Measurements from ENCODE around the gene NABP2. TPM values are rescaled to one million over a fixed set of nuclear protein-coding genes. Genes with fewer than 3 reads are reported as not detected.
"Not testable (repeated sequence)": the region's sequence is repeated elsewhere in the genome, so short reads cannot be mapped to it uniquely, and the experiment has no call there.

Gene NABP2
- total RNA-seq, 2 donors from 2014 or later: 61.8 to 72.7 TPM

GRCh38 chr12:56258068-56258819 is 34.1 kb downstream of the NABP2 start, which contains the start of gene ANKRD52:
ANKRD52 (minus strand) TSS chr12:56258384; CDS start chr12:56258269, 115 bp downstream.
- Mint-ChIP-seq H3K4me1 (ENCODE audit: low read depth) (peaks cover 27% of the 10 kb centered on the region), H3K27me3 (ENCODE audit: low read depth) (no peaks in the 10 kb centered on the region)
- ATAC-seq (replicated peaks in 1 of 2): peak; percentile 98

DNA sequence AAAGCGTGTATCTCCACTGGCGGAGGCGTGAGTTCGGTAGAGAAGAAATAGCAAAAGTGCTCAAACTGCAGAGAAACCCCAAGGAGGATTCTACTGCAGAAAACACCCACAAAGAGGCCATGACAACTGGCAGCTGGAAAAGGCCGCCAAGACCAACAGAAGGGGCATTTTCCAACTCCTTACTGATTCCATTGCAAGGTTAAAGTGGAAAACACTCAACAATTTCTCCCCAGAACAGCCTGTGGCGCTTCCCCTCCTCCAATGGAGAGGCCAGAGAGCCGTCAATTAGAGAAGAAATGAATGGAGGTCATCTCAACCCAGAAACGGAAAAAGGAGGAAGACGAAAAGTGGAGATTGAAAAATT is 34.7 kb downstream of the NABP2 start:
- no peak for ATAC-seq (replicated peaks in 1 of 2)

More at GRCh38 chr12:56258068-56258819, 34.1 kb downstream of the NABP2 start, which contains the start of gene ANKRD52:
- H3K9me3 Mint-ChIP-seq: no peaks in the 10 kb centered on the region
- peaks cover 0 to 8% of the 10 kb centered on the region in 2 donors for H3K36me3 Mint-ChIP-seq (ENCODE audit: insufficient read depth in 2 of 2)
- H3K27ac Mint-ChIP-seq: peak within 1 kb of the TSS; percentile 47
- DNase-seq: peak; percentile 87 to 91
- peak within 1 kb of the TSS; percentile 92 for H3K4me3 Mint-ChIP-seq

DNA sequence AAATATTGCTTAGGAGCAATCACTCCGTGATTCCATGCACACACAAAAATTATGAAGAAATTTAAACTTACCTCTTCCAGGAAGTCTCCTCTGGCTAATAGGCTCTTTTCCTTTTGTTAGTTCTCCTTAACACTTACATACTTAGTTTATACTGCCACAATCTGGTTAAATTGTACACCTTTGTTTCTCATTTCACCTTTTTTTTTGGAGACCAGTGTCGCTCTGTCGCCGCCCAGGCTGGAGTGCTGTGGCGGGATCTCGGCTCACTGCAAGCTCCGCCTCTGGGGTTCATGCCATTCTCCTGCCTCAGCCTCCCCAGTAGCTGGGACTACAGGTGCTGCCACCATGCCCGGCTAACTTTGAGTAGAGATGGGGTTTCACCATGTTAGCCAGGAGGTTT is 36.2 kb downstream of the NABP2 start:
- peaks cover 0 to 3% of the 10 kb centered on the region in 2 donors for H3K36me3 Mint-ChIP-seq (ENCODE audit: insufficient read depth in 2 of 2)
- ATAC-seq (replicated peaks in 1 of 2) (no peak), DNase-seq (no peak)
- peaks cover 23% of the 10 kb centered on the region for H3K4me1 Mint-ChIP-seq (ENCODE audit: low read depth)
- H3K27ac Mint-ChIP-seq: no peak overlapping the region
- no peaks in the 10 kb centered on the region for H3K9me3 Mint-ChIP-seq
- no peak overlapping the region for H3K4me3 Mint-ChIP-seq
- no peaks in the 10 kb centered on the region for H3K27me3 Mint-ChIP-seq (ENCODE audit: low read depth)

More for the DNA sequence above, 34.7 kb downstream of the NABP2 start:
- no peaks in the 10 kb centered on the region for H3K9me3 Mint-ChIP-seq
- H3K4me1 Mint-ChIP-seq (ENCODE audit: low read depth): peaks cover 27% of the 10 kb centered on the region
- H3K4me3 Mint-ChIP-seq: peak overlapping the region; percentile 92
- H3K27me3 Mint-ChIP-seq (ENCODE audit: low read depth): no peaks in the 10 kb centered on the region
- no peak for DNase-seq
- peaks cover 0 to 7% of the 10 kb centered on the region in 2 donors for H3K36me3 Mint-ChIP-seq (ENCODE audit: insufficient read depth in 2 of 2)
- H3K27ac Mint-ChIP-seq: peak overlapping the region; percentile 47

DNA sequence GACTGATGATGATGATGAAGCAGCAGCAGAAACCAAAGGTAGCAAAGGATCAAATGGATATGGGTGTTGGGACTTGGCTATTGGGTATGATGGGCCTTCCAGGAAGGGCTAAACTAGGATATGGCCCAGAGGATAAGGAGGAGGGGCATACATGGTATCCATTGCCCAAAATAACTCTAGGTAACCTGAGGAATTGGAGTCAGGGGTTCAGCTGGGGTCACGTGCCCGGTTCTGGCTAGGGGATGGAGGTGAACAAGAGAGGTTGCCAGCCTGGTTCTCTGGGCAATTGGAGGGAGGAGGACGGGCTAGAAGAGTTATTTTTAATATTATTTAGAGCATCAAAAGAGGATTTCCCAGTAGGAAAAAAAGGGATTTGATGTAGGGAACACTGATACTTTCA is 36.8 kb downstream of the NABP2 start:
- DNase-seq: no peak
- H3K9me3 Mint-ChIP-seq: no peaks in the 10 kb centered on the region

GRCh38 chr12:56261503-56262232 is 37.5 kb downstream of the NABP2 start:
- no peaks in the 10 kb centered on the region for H3K27me3 Mint-ChIP-seq (ENCODE audit: low read depth)
- no peaks in the 10 kb centered on the region for H3K9me3 Mint-ChIP-seq
- no peak for DNase-seq
- no peak for ATAC-seq (replicated peaks in 1 of 2)
- H3K27ac Mint-ChIP-seq: no peak overlapping the region
- H3K4me1 Mint-ChIP-seq (ENCODE audit: low read depth): peaks cover 19% of the 10 kb centered on the region
- H3K4me3 Mint-ChIP-seq: no peak overlapping the region
- no peaks in the 10 kb centered on the region for H3K36me3 Mint-ChIP-seq (ENCODE audit: insufficient read depth in 2 of 2)

More for the DNA sequence above, 36.8 kb downstream of the NABP2 start:
- no peak for ATAC-seq (replicated peaks in 1 of 2)
- H3K36me3 Mint-ChIP-seq (ENCODE audit: insufficient read depth in 2 of 2): peaks cover 0 to 2% of the 10 kb centered on the region in 2 donors
- no peak overlapping the region for H3K4me3 Mint-ChIP-seq
- no peaks in the 10 kb centered on the region for H3K27me3 Mint-ChIP-seq (ENCODE audit: low read depth)
- H3K4me1 Mint-ChIP-seq (ENCODE audit: low read depth): peaks cover 21% of the 10 kb centered on the region
- H3K27ac Mint-ChIP-seq: no peak overlapping the region

GRCh38 chr12:56262955-56263354 is 38.8 kb downstream of the NABP2 start:
- H3K4me1 Mint-ChIP-seq (ENCODE audit: low read depth): peaks cover 19% of the 10 kb centered on the region
- ATAC-seq (replicated peaks in 1 of 2); H3K27me3 Mint-ChIP-seq (ENCODE audit: low read depth); H3K9me3 Mint-ChIP-seq; H3K4me3 Mint-ChIP-seq; H3K27ac Mint-ChIP-seq; H3K36me3 Mint-ChIP-seq (ENCODE audit: insufficient read depth in 2 of 2): not testable (repeated sequence)
- peak in 1 of 2 donors; percentile 14 for DNase-seq

- ATAC-seq (replicated peaks in 1 of 2): not testable (repeated sequence)
Measured at GRCh38 chr12:56266068-56266692, 42.0 kb downstream of the NABP2 start.

GRCh38 chr12:56266693-56267442 is 42.7 kb downstream of the NABP2 start, which contains the start of gene COQ10A:
COQ10A (plus strand) TSS chr12:56266942; CDS start chr12:56267119, 177 bp downstream.
- Mint-ChIP-seq H3K36me3 (ENCODE audit: insufficient read depth in 2 of 2) (peaks cover 3% of the 10 kb centered on the region in 2 donors), H3K4me3 (peak within 1 kb of the TSS; percentile 97 to 98)
- DNase-seq: peak; percentile 89 to 90

More at GRCh38 chr12:56266068-56266692, 42.0 kb downstream of the NABP2 start:
- not testable (repeated sequence) for DNase-seq; H3K36me3 Mint-ChIP-seq (ENCODE audit: insufficient read depth in 2 of 2); H3K9me3 Mint-ChIP-seq; H3K27me3 Mint-ChIP-seq (ENCODE audit: low read depth)
- peaks cover 16% of the 10 kb centered on the region for H3K4me1 Mint-ChIP-seq (ENCODE audit: low read depth)
- peak overlapping the region; percentile 95 for H3K27ac Mint-ChIP-seq
- peak overlapping the region; percentile 97 to 98 for H3K4me3 Mint-ChIP-seq

GRCh38 chr12:56267443-56268071 is 43.4 kb downstream of the NABP2 start:
- Mint-ChIP-seq H3K4me3 (peak overlapping the region; percentile 97 to 98), H3K9me3 (no peaks in the 10 kb centered on the region), H3K36me3 (ENCODE audit: insufficient read depth in 2 of 2) (peaks cover 3% of the 10 kb centered on the region in 2 donors), H3K27ac (peak overlapping the region; percentile 67), H3K4me1 (ENCODE audit: low read depth) (peaks cover 16% of the 10 kb centered on the region), H3K27me3 (ENCODE audit: low read depth) (no peaks in the 10 kb centered on the region)
- no peak for ATAC-seq (replicated peaks in 1 of 2)
- DNase-seq: no peak

More at GRCh38 chr12:56266693-56267442, 42.7 kb downstream of the NABP2 start, which contains the start of gene COQ10A:
- peak; percentile 91 to 93 for ATAC-seq (replicated peaks in 1 of 2)
- H3K9me3 Mint-ChIP-seq: no peaks in the 10 kb centered on the region
- H3K4me1 Mint-ChIP-seq (ENCODE audit: low read depth): peaks cover 16% of the 10 kb centered on the region
- H3K27me3 Mint-ChIP-seq (ENCODE audit: low read depth): no peaks in the 10 kb centered on the region
- H3K27ac Mint-ChIP-seq: peak within 1 kb of the TSS; percentile 95

DNA sequence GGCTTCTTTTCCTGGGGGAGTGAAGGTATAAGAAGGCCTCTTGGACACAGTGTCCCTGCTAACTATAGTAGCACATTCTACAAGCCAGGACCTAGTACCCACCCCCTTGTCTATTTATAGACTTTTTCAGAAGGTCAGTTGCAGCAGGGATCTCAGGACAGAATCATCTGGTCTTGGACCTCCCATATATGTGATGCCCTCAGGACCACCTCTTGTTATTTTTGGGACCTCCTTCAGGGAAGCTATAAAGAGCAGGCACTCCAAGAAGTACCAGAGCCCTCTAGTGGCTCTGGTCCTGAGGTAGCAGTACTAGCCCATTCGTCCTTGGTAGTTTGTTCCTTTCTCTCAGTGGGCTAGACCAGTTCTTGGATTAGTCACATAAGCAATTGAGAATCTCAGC is 46.9 kb downstream of the NABP2 start:
- ATAC-seq (replicated peaks in 1 of 2): no peak
- H3K27me3 Mint-ChIP-seq (ENCODE audit: low read depth): no peaks in the 10 kb centered on the region
- peaks cover 6 to 20% of the 10 kb centered on the region in 2 donors for H3K36me3 Mint-ChIP-seq (ENCODE audit: insufficient read depth in 2 of 2)
- H3K4me3 Mint-ChIP-seq: no peak overlapping the region
- no peaks in the 10 kb centered on the region for H3K9me3 Mint-ChIP-seq
- H3K4me1 Mint-ChIP-seq (ENCODE audit: low read depth): peaks cover 16% of the 10 kb centered on the region
- peak overlapping the region; percentile 71 for H3K27ac Mint-ChIP-seq
- DNase-seq: no peak

GRCh38 chr12:56272468-56272867 is 48.3 kb downstream of the NABP2 start:
- not testable (repeated sequence) for H3K4me1 Mint-ChIP-seq (ENCODE audit: low read depth); H3K27ac Mint-ChIP-seq; ATAC-seq (replicated peaks in 1 of 2); H3K9me3 Mint-ChIP-seq; DNase-seq; H3K4me3 Mint-ChIP-seq; H3K27me3 Mint-ChIP-seq (ENCODE audit: low read depth)
- H3K36me3 Mint-ChIP-seq (ENCODE audit: insufficient read depth in 2 of 2): peaks cover 6 to 21% of the 10 kb centered on the region in 2 donors

- ATAC-seq (replicated peaks in 1 of 2): no peak
- H3K27me3 Mint-ChIP-seq (ENCODE audit: low read depth): no peaks in the 10 kb centered on the region
Measured at GRCh38 chr12:56274299-56274698, 50.2 kb downstream of the NABP2 start.

More at GRCh38 chr12:56274299-56274698, 50.2 kb downstream of the NABP2 start:
- H3K27ac Mint-ChIP-seq: no peak overlapping the region
- H3K4me3 Mint-ChIP-seq: no peak overlapping the region
- no peaks in the 10 kb centered on the region for H3K9me3 Mint-ChIP-seq
- DNase-seq: no peak
- no peaks in the 10 kb centered on the region for H3K4me1 Mint-ChIP-seq (ENCODE audit: low read depth)
- peaks cover 6 to 24% of the 10 kb centered on the region in 2 donors for H3K36me3 Mint-ChIP-seq (ENCODE audit: insufficient read depth in 2 of 2)
